GM12878 (cell line): ENCODE measurements around the gene IGSF22. TPM values are rescaled to one million over a fixed set of nuclear protein-coding genes. Genes with fewer than 3 reads are reported as not detected.

Experiments used
- BCL3 ChIP-seq: IDR thresholded peaks from 2 replicates; pipeline ENCODE4 v1.6.1; 2011; ENCODE audit warnings: borderline replicate concordance, low read depth, mild to moderate bottlenecking, moderate library complexity, low read length; ENCODE audit not compliant: insufficient read depth, poor library complexity, severe bottlenecking
- BMI1 ChIP-seq: fragments of 450-650 bp; IDR thresholded peaks from 2 replicates; pipeline ENCODE4 v1.6.1; 2016; ENCODE audit warnings: mild to moderate bottlenecking, moderate library complexity, borderline replicate concordance
- CEBPB ChIP-seq, 2 experiments: fragments of 150-350 bp in 1 of 2; IDR thresholded peaks; 2 replicates each; pipeline ENCODE4 v1.6.1; 2012 to 2014; ENCODE audit warnings: low read depth in 2 of 2, low read length in 2 of 2, borderline replicate concordance in 1 of 2, inconsistent platforms in 1 of 2
- CHD4 ChIP-seq: fragments of 200-600 bp; sonication (generic); IDR thresholded peaks from 2 replicates; pipeline ENCODE4 v1.6.1; 2016; ENCODE audit warnings: mild to moderate bottlenecking
- CREM ChIP-seq: IDR thresholded peaks from 2 replicates; pipeline ENCODE4 v1.6.1; 2014; ENCODE audit warnings: antibody characterized with exemption, low read depth
- E4F1 ChIP-seq: fragments of 450-650 bp; IDR thresholded peaks from 2 replicates; pipeline ENCODE4 v1.6.1; 2018; ENCODE audit warnings: borderline replicate concordance, mild to moderate bottlenecking; ENCODE audit not compliant: partially characterized antibody
- ETV6 ChIP-seq, 2 experiments: fragments of 450-650 bp in 1 of 2; IDR thresholded peaks in 1 of 2; conservative IDR thresholded peaks in 1 of 2; 2 replicates each; pipeline ENCODE4 v1.6.1; 2014; ENCODE audit warnings: antibody characterized with exemption in 1 of 2, borderline replicate concordance in 1 of 2, low read depth in 1 of 2, mild to moderate bottlenecking in 1 of 2, moderate library complexity in 1 of 2
- KDM1A ChIP-seq: fragments of 200-600 bp; sonication (generic); IDR thresholded peaks from 2 replicates; pipeline ENCODE4 v1.6.1; 2016; ENCODE audit warnings: borderline replicate concordance
- MTA2 ChIP-seq: fragments of 450-650 bp; IDR thresholded peaks from 2 replicates; pipeline ENCODE4 v1.6.1; 2016; ENCODE audit warnings: low read depth, mild to moderate bottlenecking, moderate library complexity
- MXI1 ChIP-seq: fragments of 150-350 bp; IDR thresholded peaks from 2 replicates; pipeline ENCODE4 v1.6.1; 2011; ENCODE audit warnings: low read depth, mild to moderate bottlenecking, inconsistent platforms, low read length, improper control_type of control experiment
- MYB ChIP-seq: fragments of 150-350 bp; IDR thresholded peaks from 2 replicates; pipeline ENCODE4 v1.6.1; 2014; ENCODE audit warnings: mild to moderate bottlenecking, low read depth, low read length, borderline replicate concordance
- NFXL1 ChIP-seq: fragments of 450-650 bp; IDR thresholded peaks from 2 replicates; pipeline ENCODE4 v1.6.1; 2017; ENCODE audit warnings: antibody characterized with exemption, mild to moderate bottlenecking, borderline replicate concordance
- NFYB ChIP-seq: IDR thresholded peaks from 2 replicates; pipeline ENCODE4 v1.6.1; 2011; ENCODE audit warnings: low read depth, mild to moderate bottlenecking, low read length, improper control_type of control experiment, moderate library complexity; ENCODE audit not compliant: insufficient read depth
- NR2C2 ChIP-seq: IDR thresholded peaks from 2 replicates; pipeline ENCODE4 v1.6.1; 2011; ENCODE audit warnings: borderline replicate concordance, low read depth; ENCODE audit not compliant: control insufficient read depth, insufficient read length
- NR2F1 ChIP-seq: fragments of 450-650 bp; conservative IDR thresholded peaks from 2 replicates; pipeline ENCODE4 v1.6.1; 2017; ENCODE audit warnings: mild to moderate bottlenecking
- POU2F2 ChIP-seq: IDR thresholded peaks from 3 replicates; pipeline ENCODE4 v1.6.1; 2011; ENCODE audit warnings: low read depth, mild to moderate bottlenecking, low read length, borderline replicate concordance
- SMARCA5 ChIP-seq: fragments of 450-650 bp; IDR thresholded peaks from 2 replicates; pipeline ENCODE4 v1.6.1; 2017; ENCODE audit warnings: mild to moderate bottlenecking
- TBL1XR1 ChIP-seq: IDR thresholded peaks from 2 replicates; pipeline ENCODE4 v1.6.1; 2012; ENCODE audit warnings: low read depth, low read length, improper control_type of control experiment
- TCF7 ChIP-seq: IDR thresholded peaks from 2 replicates; pipeline ENCODE4 v1.6.1; 2014; ENCODE audit warnings: antibody characterized with exemption, borderline replicate concordance
- WRNIP1 ChIP-seq: IDR thresholded peaks from 2 replicates; pipeline ENCODE4 v1.6.1; 2011; ENCODE audit warnings: low read depth, low read length, improper control_type of control experiment, borderline replicate concordance
- ZNF24 ChIP-seq: fragments of 450-650 bp; IDR thresholded peaks from 2 replicates; pipeline ENCODE4 v1.6.1; 2017; ENCODE audit warnings: antibody characterized with exemption, mild to moderate bottlenecking
- ZNF274 ChIP-seq: IDR thresholded peaks from one replicate; pipeline ENCODE4 v1.8.0; 2011; ENCODE audit not compliant: insufficient read length, insufficient read depth
- polyA plus RNA-seq, 11 experiments: library from polyadenylated mRNA; depleted of rRNA in 4 of 11; unstranded in 6 of 11; stranded (reverse) in 5 of 11; fragments of >200 nt; fragmentation: Nextera tagmentation in 4 of 11; fragmentation: Illumina TruSeq in 1 of 11; extraction: Ambion mirVana in 4 of 11; extraction: Trizol in 1 of 11; gene quantifications; 1 replicate in 1 of 11; 2 replicates in 10 of 11; pipeline versions ENCODE4 v1.2.1 to v1.2.3, GENCODE V29; 2011 to 2016; ENCODE audit warnings: inconsistent platforms in 2 of 11, missing spikeins in 2 of 11, low read depth in 1 of 11
- total RNA-seq, 4 experiments: library from RNA; depleted of rRNA in 3 of 4; stranded (reverse); fragments of >200 nt in 3 of 4; fragmentation: Illumina TruSeq in 1 of 4; extraction: Trizol in 1 of 4; gene quantifications; 2 replicates each; pipeline versions ENCODE4 v1.2.1 to v1.2.3, GENCODE V29; 2013 to 2021
- TF ChIP-seq, protein P1 (sequence below): fragments of 450-650 bp; conservative IDR thresholded peaks from 2 replicates; pipeline ENCODE4 v1.6.1; 2017; ENCODE audit warnings: mild to moderate bottlenecking, moderate library complexity

The IGSF22 gene
- total and polyA plus RNA-seq, 10 of the 15 experiments (the other 5 are each of a cell fraction or from before 2014, with no cell fraction given): 0.02 to 0.18 TPM; not detected in 8

GRCh38 chr11:18769802-18770456 is 43.9 kb upstream of the IGSF22 start (continued):
- TF ChIP-seq CREM (peak; percentile 75), MYB (no peak), E4F1 (peak; percentile 48), CEBPB (IDR thresholded peaks at IDR 0.05; ENCODE audit: borderline replicate concordance in 1 of 2, low read depth in 2 of 2, low read length in 2 of 2) (no peak; a peak in 1 of 4 replicates), MXI1 (0 out of 2 replicates have a peak, but pooled peaks have one; percentile 43), BCL3 (no peak), MTA2 (peak; percentile 93), ZNF24 (0 out of 2 replicates have a peak, but pooled peaks have one; percentile 38), ZNF274 (no peak), POU2F2 (peak; percentile 43; the same call in 1 of the 3 replicates), ETV6 (conservative IDR thresholded peaks at IDR 0.05 in 1 of 2, IDR thresholded peaks at IDR 0.05 in 1 of 2; ENCODE audit: borderline replicate concordance in 1 of 2, low read depth in 1 of 2) (peak in 1 of 2 experiments; percentile 76; a peak in 2 of 4 replicates), NR2C2 (no peak), TBL1XR1 (peak; percentile 67; the same call in 1 of the 2 replicates), TCF7 (no peak), NFYB (no peak), NFXL1 (no peak), CHD4 (no peak), NR2F1 (peak; percentile 68; the same call in 1 of the 2 replicates), WRNIP1 (no peak), BMI1 (peak; percentile 74; the same call in 1 of the 2 replicates), SMARCA5 (peak; percentile 54; the same call in 1 of the 2 replicates), KDM1A (no peak)
- TF ChIP-seq, protein P1, sequence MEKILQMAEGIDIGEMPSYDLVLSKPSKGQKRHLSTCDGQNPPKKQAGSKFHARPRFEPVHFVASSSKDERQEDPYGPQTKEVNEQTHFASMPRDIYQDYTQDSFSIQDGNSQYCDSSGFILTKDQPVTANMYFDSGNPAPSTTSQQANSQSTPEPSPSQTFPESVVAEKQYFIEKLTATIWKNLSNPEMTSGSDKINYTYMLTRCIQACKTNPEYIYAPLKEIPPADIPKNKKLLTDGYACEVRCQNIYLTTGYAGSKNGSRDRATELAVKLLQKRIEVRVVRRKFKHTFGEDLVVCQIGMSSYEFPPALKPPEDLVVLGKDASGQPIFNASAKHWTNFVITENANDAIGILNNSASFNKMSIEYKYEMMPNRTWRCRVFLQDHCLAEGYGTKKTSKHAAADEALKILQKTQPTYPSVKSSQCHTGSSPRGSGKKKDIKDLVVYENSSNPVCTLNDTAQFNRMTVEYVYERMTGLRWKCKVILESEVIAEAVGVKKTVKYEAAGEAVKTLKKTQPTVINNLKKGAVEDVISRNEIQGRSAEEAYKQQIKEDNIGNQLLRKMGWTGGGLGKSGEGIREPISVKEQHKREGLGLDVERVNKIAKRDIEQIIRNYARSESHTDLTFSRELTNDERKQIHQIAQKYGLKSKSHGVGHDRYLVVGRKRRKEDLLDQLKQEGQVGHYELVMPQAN: 0 out of 2 replicates have a peak, but pooled peaks have one; percentile 47
